ENCODE results near the gene EIF2D. TPM values are rescaled to one million over a fixed set of nuclear protein-coding genes. Genes with fewer than 3 reads are reported as not detected.

EIF2D gene
- polyA plus RNA-seq, 1 donor: 37.8 TPM

DNA sequence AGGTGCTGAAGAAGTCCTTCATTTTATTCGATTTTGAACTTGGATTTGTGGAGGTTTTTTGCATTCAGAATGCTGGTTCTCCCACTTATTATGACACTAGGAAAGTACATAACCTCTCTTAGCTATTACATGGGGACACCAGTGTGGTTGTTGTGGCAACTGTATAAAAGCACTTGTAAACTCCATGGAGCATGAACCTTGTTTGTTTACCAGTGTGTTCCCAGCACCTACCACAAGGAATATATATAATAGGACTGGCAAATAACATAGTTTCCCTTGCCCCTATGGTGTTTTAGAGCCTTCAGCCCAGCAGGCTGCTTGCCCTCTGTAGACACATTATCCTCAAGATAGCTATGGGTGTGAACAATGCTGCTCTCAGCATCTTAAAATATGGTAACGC, 61.8 kb downstream of the EIF2D start:
- DNase-seq (ENCODE audit: low read depth): no peak

DNA sequence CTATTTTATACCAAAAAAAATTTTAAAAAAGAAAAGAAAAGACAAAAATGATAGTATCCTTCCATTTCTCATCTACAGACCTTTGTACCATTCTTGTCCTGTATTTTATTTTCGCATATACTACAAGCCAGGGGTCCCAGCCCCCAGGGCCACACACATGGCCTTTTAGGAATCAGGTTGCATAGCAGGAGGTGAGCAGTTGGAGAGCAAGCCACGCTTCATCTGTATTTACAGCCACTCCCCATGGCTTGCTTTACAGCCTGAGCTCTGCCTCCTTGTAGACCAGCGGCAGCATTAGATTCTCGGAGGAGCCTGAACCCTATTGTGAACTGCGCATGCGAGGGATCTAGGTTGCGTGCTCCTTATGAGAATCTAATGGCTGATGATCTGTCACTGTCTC, 65.2 kb downstream of the EIF2D start:
- DNase-seq (ENCODE audit: low read depth): no peak

DNA sequence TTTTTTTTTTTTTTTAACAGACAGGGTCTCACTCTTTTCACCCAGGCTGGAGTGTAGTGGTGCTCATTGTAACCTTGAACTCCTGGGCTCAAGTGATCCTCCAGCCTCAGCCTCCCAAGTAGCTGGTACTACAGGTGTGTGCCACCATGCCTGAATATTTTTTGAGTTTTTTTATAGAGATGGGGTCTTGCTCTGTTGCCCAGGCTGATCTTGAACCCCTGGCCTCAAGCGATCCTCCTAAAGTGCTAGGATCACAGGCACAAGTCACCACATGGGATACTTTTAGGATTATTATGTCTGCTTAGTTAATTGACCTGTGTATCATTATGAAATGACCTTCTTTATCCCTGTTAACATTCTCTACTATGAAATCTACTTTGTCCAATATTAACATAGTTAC, 66.9 kb downstream of the EIF2D start:
- no peak for DNase-seq (ENCODE audit: low read depth)

DNA sequence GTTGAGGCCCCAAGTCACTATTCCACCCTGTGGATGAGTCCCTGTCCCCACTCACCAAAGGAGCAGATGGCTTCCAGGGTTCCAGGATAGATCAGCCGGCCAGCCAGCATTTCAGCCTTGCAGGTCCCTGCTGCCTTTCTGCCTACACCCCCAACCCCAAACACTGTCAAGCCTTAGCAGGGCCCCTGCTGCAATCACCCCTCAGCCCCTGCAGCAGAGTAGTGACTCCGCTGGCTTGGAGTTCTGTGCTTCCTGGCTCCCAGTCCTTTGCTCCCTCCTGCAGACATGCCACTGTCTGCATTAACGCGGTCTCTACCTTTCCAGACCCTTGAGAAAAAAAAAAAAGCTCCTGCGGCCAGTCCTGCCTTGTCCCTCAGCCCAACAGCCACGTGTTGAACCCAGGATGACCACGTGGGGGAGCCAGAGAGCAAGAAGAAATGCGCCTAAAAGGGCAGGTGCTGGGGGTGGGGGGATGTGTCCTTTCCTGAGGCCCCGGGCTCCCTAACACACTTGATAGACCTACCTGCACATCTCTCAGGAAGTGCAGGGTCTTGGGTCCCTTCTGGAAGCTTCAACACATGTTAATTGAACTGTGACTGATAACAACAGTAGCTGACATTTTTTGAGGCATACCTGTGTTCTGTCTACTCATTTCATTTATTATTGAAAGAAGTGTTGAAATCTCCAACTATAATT, 67.6 kb downstream of the EIF2D start:
- no peak for DNase-seq (ENCODE audit: low read depth)

Other genes with a start within 250 kb of the EIF2D start
- 2.9 TPM for gene IKBKE, start 142.0 kb downstream of the EIF2D start, polyA plus RNA-seq (ENCODE audit: insufficient read length)
- 7.1 TPM for gene RASSF5, start 104.9 kb downstream of the EIF2D start, polyA plus RNA-seq (ENCODE audit: insufficient read length)
- gene DYRK3, start 23.1 kb upstream of the EIF2D start, polyA plus RNA-seq (ENCODE audit: insufficient read length): 3.6 TPM
- gene MAPKAPK2, start 72.4 kb upstream of the EIF2D start, polyA plus RNA-seq (ENCODE audit: insufficient read length): 75.5 TPM
- gene IL19, start 158.3 kb upstream of the EIF2D start, polyA plus RNA-seq (ENCODE audit: insufficient read length): not detected
- gene IL10, start 160.0 kb upstream of the EIF2D start, polyA plus RNA-seq (ENCODE audit: insufficient read length): 0.49 TPM

All from forelimb muscle (tissue), 1 donor.